Gastroesophageal sphincter (tissue), 3 donors: ENCODE data around the gene RAD51B.

Source experiments
- EP300 ChIP-seq: sonication (generic); formaldehyde crosslinking; IDR thresholded peaks from one replicate; pipeline ENCODE4 v1.6.1; 2017; ENCODE audit warnings: antibody characterized with exemption, mild to moderate bottlenecking
- TF ChIP-seq, protein P1 (sequence below), 4 experiments: fragments of 200-600 bp in 2 of 4; fragments of 450-650 bp in 2 of 4; sonication (generic) in 1 of 4; IDR thresholded peaks; one replicate each; pipeline ENCODE4 v1.5.1; 2017 to 2019; ENCODE audit warnings: antibody characterized with exemption in 4 of 4, mild to moderate bottlenecking in 2 of 4, moderate library complexity in 2 of 4

DNA sequence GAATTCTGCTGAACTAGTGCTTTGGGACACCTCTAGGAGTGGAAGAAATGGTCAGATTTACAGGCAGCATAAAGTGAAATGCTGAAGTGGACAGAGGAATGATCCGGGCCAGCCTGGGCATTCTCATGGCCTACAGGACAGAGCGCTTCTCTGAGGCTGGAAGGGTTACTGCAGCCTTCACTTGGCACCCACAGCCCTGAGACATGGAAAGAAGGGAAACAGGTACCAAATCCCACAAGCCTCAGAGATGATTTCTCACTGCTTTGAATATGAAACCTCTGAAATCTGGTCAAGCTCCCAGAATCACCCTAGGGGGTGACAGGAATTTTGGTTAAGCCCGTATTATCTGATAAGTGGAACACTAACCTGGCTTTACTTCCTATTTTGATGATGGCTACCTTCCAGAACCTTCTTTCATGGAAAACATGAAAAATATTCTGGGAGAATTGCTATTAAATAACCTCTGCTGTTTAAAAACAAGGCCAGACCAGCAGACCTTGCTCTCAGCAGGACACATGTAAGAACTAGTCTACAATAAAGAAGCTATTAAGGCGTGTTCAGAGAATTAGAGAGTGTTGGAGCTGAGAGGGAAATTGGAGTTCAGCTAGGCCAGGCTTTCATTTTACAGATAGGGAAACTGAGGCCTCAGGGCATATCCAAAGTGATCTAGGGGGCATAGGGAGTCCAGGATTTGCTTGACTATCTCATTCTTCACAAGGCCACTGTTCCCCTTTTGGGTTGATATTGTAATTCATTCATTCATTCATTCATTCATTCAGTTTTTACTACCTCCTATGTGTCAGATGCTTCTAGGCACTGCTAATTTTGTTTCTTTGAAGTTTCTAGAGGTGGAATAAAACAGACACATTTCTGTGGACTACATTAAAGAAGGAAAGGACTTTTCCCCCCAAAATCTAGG, 691.8 kb downstream of the RAD51B start:
- TF ChIP-seq, protein P1, sequence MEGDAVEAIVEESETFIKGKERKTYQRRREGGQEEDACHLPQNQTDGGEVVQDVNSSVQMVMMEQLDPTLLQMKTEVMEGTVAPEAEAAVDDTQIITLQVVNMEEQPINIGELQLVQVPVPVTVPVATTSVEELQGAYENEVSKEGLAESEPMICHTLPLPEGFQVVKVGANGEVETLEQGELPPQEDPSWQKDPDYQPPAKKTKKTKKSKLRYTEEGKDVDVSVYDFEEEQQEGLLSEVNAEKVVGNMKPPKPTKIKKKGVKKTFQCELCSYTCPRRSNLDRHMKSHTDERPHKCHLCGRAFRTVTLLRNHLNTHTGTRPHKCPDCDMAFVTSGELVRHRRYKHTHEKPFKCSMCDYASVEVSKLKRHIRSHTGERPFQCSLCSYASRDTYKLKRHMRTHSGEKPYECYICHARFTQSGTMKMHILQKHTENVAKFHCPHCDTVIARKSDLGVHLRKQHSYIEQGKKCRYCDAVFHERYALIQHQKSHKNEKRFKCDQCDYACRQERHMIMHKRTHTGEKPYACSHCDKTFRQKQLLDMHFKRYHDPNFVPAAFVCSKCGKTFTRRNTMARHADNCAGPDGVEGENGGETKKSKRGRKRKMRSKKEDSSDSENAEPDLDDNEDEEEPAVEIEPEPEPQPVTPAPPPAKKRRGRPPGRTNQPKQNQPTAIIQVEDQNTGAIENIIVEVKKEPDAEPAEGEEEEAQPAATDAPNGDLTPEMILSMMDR (IDR thresholded peaks at IDR 0.05) = no peak
- no peak for TF ChIP-seq EP300
